ENCODE measurements around the gene PRRT1. TPM values are rescaled to one million over a fixed set of nuclear protein-coding genes. Genes with fewer than 3 reads are reported as not detected.

Gene PRRT1
- total RNA-seq, 1 experiment from 2014 or later, result 1.9 TPM

DNA sequence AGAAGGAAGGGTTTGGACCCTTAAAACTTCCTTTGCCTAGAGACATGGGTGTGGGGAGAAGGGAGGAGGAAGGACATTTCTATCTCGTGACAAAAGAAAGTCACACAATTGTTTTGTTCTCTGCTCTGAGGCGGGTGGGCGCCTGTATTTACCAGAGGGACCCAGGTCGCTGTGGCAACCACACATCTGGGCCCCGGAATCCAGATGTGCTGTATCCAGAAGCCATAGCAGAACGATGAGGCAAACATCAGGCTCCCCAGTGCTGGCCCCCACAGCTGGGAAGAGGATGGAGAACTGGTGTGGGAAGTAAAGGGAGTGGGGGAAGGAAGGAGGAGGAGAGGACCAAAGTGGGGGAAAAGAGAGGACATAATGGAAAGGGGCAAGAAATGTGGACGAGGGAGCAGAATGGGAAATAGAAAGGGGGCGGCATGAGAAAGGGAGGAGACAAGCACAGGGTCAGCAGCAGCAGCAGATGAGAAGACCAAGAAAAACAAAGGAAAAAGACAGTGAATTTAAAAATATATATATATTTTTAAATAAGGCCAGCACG lies 39.2 kb downstream of the PRRT1 start:
- WGBS (ENCODE audit: extremely low coverage, insufficient read length, low lambda C conversion rate), result no CpG with 5 or more reads among the region's 9 CpGs

More for the DNA sequence above, 39.2 kb downstream of the PRRT1 start:
- H3K27ac Mint-ChIP-seq, result no peak overlapping the region; a peak in 1 of 7 replicates
- no peak for DNase-seq
- peaks cover 17% of the 10 kb centered on the region for H3K27me3 Mint-ChIP-seq (ENCODE audit: low read depth)
- H3K27me3 ChIP-seq (ENCODE audit: insufficient read depth, low read length), result no peaks in the 10 kb centered on the region
- H2BK15ac ChIP-seq (ENCODE audit: low read depth, low read length), result no peak overlapping the region
- no peak overlapping the region for H4K91ac ChIP-seq (ENCODE audit: insufficient read length, low read depth, low read length)
- no peak overlapping the region for H2BK5ac ChIP-seq (ENCODE audit: insufficient read length, low read length)
- H2BK12ac ChIP-seq (ENCODE audit: insufficient read length, low read depth, low read length), result no peak overlapping the region
- H4K20me1 ChIP-seq (ENCODE audit: control insufficient read depth, insufficient read depth, insufficient read length), result no peaks in the 10 kb centered on the region
- H2AK5ac ChIP-seq (ENCODE audit: insufficient read length, low read length), result no peak overlapping the region
- H2AFZ ChIP-seq (ENCODE audit: low read length), result no peak overlapping the region
- H3K23ac ChIP-seq (ENCODE audit: insufficient read length, low read depth, low read length), result no peak overlapping the region
- H3K36me3 Mint-ChIP-seq (ENCODE audit: insufficient read depth in 1 of 3, low read depth in 3 of 3), result peaks cover 2 to 28% (median 25%) of the 10 kb centered on the region in 3 experiments; a peak in 5 of 7 replicates
- no peak overlapping the region for H3K14ac ChIP-seq (ENCODE audit: insufficient read depth, low read length)
- no peak for TF ChIP-seq CTCF (conservative IDR thresholded peaks at IDR 0.05)
- H3K4me3 Mint-ChIP-seq, result no peak overlapping the region
- peaks cover 20 to 24% of the 10 kb centered on the region in 2 experiments for H3K4me1 Mint-ChIP-seq
- H4K5ac ChIP-seq (ENCODE audit: insufficient read length, low read depth, low read length), result no peak overlapping the region
- no peaks in the 10 kb centered on the region; a peak in 1 of 5 replicates for H3K9me3 Mint-ChIP-seq
- no peaks in the 10 kb centered on the region for H3K9me3 ChIP-seq (ENCODE audit: control insufficient read depth, low read depth, low read length)
- H3K23me2 ChIP-seq (ENCODE audit: insufficient read length, low read depth, low read length, poor library complexity, severe bottlenecking), result no peaks in the 10 kb centered on the region
- no peak overlapping the region for H3K9ac ChIP-seq (ENCODE audit: extremely low read depth, insufficient read length, low read length)
- no peaks in the 10 kb centered on the region; the same call in 1 of the 2 replicates for H3K4me1 ChIP-seq (ENCODE audit: insufficient read depth, low read length)
- no peak overlapping the region for H3K56ac ChIP-seq (ENCODE audit: insufficient read length, low read depth, low read length)
- no peaks in the 10 kb centered on the region for H3K79me2 ChIP-seq (ENCODE audit: insufficient read depth, low read length)
- no peak overlapping the region for H3K4me2 ChIP-seq (ENCODE audit: insufficient read depth, insufficient read length, low read length)
- no peaks in the 10 kb centered on the region for H3K79me1 ChIP-seq (ENCODE audit: insufficient read depth, low read depth, low read length, poor library complexity, severe bottlenecking)
- H4K8ac ChIP-seq (replicated peaks; ENCODE audit: insufficient read length, low read depth, low read length), result no peak overlapping the region
- no peak overlapping the region for H2BK20ac ChIP-seq (ENCODE audit: low read depth, low read length, poor library complexity, severe bottlenecking)
- no peak overlapping the region for H3K27ac ChIP-seq (ENCODE audit: insufficient read length, low read depth, low read length)
- no peak overlapping the region for H3K4ac ChIP-seq (ENCODE audit: low read depth, low read length)
- H3K18ac ChIP-seq (ENCODE audit: insufficient read length, low read depth, low read length), result no peak overlapping the region
- H2BK120ac ChIP-seq (ENCODE audit: low read depth, low read length, poor library complexity, severe bottlenecking), result no peak overlapping the region
- H3T11ph ChIP-seq (ENCODE audit: low read length), result no peak overlapping the region

Measured in H9 (cell line).